NCI-H226 (cell line): ENCODE results near the gene SUSD6.
"Not testable (repeated sequence)": the region's sequence is repeated elsewhere in the genome, so short reads cannot be mapped to it uniquely, and the experiment has no call there.

Experiments used
- DNase-seq: peaks from one replicate; pipeline ENCODE4 v3.0.0-alpha.2; 2015

Gene SUSD6

GRCh38 chr14:69699243-69699642, 87.8 kb downstream of the SUSD6 start:
- DNase-seq = not testable (repeated sequence)

DNA sequence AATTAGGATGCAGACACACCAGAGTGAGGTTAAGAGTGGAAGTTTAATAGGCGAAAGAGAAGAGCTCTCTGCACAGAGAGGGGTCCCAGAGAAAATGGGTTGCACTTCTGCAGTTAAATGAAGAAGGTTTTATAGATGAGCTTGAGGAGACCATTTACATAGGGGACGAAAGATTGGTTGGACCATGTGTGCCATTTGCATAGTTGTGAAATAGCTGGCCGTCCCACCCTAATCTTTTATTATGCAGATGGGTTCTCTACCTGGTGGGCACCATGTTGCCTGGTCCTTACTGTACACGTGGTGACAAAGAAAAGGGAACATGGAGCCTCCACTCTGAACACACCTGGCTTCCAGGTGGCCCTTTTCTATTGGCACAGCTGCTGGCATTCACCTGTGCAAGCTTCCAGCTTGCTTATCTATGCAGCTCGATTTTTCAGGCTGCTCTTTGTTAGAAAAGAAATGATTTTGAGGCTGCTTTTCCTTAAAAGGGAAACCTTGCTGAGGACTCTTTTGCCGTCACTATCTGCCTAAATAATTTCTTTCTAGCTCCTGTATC, 88.4 kb downstream of the SUSD6 start:
- no peak for DNase-seq

GRCh38 chr14:69700575-69700974, 89.2 kb downstream of the SUSD6 start:
- DNase-seq = no peak

DNA sequence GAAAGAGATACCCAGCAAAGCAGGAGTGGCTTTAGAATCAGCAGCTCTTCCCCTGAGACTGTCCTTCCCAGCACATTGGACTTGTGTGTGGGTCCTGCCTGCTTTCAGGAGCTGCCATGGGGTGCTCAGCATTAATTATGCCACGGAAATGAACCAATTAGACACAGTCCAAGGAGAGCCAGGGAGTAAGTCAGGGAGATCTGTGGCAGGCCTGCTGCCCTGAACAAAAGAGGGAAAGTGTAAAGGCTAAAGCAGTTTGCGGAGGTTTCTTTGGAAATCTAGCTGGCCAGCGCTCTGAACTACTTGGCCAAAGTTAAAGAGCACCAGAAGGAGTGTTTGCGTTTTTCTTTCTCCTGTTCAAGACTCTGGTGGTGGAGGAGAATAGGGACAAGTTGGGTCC, 89.9 kb downstream of the SUSD6 start:
- no peak for DNase-seq

DNA sequence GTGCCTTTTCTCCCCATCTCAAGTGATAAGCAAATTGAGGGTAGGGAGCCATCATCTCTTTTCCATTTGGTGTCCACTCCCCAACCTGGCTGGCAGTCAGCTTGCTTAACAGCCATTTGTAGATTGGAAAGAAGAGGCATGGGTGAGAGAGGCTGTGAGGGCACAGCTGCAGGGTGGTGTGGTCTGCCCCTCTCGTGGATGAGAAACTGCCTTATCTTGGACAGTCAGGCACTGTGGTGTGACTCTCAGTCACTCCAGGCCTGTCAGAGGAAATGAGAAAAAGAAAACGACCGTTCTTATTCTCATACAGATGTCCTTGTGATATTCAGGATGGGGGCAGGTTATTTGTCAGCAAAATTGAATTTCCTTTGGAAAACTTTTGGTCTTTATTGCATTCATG, 90.5 kb downstream of the SUSD6 start:
- DNase-seq = no peak

DNA sequence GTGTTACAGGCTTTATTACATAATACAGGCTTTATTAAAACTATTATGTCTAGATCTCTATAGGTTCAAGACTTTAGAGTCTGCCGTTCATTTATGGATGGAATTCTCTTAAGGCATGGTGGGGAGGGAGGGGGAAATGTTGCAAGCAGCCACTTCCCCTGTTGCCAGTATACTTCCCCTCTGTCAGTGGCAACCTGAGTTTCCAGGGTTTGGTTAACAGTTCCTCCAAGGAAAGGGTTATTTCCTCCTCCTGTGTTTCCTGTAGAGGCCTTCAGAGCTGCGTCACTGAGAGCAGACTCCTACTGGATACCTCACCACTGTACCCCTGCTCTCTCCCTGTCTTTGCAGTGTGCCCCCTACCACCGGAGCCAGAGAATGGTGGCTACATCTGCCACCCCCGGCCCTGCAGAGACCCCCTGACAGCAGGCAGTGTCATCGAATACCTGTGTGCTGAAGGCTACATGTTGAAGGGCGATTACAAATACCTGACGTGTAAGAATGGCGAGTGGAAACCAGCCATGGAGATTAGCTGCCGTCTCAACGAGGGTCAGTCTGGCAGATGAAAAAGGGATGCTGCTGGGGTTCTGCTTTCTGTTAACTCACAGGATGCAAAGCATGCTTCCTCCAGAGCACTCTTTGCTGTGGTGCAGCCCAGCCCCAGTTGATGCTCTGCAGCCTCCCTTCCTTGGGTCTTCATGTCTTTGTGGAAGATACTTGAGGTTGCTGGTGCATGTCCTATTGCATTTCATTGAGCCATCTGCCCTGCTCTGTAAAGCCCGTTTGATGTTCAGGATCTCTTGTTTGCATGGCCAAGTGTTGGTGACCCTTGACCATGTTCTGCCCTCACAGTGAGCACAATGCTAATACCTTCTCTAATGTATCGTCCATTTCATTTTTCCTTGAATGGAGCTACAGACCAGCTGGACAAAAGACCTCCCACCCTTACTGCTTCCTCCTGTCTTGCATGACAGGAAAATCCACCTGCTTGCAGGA, 91.9 kb downstream of the SUSD6 start:
- DNase-seq = no peak

GRCh38 chr14:69704319-69704718, 92.9 kb downstream of the SUSD6 start:
- DNase-seq = no peak

DNA sequence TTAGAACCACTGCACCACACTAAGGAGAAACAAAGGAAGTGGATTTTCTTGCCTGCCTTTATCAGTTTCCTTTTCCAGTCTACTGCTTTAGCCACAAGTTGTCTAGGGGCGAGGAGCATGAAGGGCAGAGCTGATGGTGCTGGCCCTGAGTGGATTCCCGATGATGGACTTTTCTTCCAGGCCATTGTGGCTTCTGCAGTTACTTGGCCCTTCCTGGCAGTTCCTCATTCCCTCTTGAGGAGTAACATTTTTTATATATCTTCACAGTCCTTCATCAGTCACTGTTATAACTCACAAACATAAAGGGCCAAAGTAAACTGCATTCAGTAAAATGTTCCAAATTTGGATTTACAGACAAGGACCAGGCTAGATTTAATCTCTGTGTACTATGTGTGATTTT, 94.3 kb downstream of the SUSD6 start:
- DNase-seq = no peak

- no peak for DNase-seq
These were observed 96.7 kb downstream of the SUSD6 start for GRCh38 chr14:69708049-69708448.

DNA sequence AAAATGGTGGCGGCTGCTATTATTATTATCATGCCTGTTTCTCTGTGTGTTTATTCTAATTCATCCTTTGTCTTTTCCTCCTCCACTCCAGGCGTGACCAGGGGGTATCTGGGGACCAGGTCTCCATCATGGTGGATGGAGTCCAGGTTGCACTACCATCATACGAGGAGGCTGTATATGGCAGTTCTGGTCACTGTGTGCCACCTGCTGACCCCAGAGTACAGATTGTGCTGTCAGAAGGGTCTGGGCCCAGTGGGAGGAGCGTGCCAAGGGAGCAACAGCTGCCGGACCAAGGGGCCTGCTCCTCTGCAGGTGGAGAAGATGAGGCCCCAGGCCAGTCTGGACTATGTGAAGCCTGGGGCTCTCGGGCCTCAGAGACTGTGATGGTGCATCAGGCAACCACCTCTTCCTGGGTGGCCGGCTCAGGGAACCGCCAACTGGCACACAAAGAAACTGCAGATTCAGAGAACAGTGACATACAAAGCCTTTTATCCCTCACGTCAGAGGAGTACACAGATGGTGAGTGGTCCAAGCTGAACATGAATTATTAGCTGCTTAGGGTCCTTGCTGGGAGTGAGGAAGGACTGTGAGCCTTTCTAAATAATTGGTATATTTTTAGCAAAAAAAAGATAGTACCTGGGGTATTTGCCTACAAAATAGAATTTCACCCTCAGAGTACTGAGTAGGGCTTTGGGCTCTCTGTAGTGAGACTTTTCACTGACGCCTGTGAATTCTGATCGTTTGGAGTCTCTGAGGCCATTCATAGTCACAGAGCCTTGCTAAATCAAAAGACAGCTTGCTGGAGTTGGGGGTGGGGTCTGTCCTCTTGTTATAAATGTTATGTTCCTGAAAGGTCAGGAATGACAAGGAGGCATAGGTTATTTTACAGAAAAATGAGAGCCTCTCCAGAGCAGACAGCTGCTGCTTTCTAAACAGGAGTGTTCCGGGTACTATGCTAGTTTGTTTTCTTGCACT, 97.5 kb downstream of the SUSD6 start:
- no peak for DNase-seq

GRCh38 chr14:69710378-69710777, 99.0 kb downstream of the SUSD6 start:
- DNase-seq = no peak

DNA sequence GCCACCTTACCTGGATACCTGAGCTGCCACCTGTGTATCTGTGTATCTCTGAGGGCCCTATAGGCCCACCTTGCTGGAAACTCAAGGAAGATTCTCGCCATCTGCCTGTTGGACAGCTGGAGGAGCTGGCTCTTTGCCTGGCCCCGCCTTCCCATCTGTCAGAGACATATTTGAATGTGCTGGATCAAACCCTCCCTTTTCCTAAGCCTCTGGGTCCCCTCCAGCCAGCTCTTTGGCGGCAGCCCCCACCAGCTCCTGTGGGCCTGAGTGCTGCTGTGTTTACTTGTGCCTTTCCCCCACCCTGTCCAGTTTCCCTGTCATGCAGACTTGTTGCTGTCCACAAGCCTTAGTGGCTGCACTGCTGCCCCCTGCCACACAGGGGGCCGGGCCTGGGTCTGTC, 99.7 kb downstream of the SUSD6 start:
- DNase-seq = no peak

DNA sequence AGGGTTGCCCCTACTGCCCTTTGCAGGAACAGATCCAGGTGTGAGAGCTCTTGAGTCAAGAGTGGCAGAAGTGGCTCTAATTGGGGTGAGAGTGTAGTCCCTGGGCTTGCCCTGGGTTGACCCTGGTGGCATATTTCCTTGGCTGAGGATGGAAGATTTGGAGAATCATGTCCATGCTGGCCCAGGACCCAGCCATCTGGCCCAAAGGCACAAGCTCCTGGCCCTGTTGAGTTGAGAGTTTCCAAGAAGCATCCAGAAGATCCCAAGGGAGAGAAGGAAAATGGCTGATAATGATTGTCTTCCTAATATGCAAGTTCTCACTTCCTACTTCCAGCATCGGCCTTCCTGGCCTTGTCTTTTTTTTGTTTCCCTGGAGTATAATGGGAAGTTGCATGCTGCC, 100.1 kb downstream of the SUSD6 start:
- no peak for DNase-seq

DNA sequence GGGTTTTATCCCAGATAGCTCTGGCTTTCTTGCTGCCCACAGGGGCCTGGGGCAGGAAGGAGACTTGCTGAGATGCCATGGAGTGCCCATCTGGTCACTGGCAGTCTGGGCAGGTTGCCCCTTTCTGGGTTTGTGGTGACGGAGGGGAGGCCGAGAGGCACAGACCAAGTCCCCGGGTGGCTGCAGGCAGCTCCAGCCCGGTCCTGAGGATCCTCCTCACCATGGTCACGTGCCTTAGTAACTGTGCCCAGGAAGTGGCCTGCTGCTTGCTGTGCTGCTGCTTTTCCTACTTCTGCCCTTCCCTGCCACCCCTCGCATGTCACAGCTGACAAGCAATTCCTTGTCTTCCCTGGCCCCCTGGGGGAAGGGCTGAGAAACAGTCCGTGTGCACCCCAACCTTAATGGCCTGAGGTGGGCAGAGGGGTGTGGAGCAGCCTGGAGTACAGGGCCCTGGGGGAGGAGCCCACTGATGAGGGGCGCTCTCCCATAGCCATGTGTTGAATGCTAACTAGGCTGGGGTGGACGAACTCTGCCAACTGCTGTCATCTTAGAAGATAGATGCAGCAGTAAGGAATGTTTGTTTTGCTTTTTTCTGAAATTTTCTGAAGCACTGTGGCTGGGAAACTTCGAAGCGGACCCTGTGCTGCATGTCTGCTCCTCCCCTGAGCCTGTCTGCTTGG, 100.6 kb downstream of the SUSD6 start:
- DNase-seq = no peak

- no peak for DNase-seq
These were observed 101.2 kb downstream of the SUSD6 start for GRCh38 chr14:69712599-69713088.

DNA sequence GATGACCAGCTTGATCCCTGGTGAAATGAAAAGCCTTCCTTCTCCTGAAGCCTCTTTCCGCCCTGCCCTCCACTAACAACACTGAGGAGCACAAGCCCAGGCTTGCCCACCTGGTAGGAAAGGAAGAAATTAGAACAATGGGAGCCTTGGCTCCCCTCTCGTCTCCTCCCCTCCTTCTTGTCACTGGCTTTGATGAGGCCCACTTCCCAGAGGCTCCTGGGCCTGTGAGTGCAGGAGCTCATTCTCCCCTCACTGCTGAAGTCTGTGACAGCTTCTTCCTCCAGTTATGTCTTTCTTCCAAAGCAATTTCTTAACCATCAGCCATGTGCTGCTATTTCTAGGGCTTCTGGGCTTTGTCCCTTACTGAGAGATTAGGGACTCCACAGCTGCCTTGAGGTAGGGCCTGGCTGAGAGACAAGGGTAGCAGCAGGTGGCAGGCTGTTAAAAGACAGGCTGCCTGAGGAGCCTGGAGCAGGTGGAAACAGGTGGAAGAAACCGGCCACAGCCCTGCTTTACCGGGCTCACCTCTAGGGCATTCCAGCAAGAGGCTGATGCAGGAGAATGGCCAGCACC, 101.9 kb downstream of the SUSD6 start:
- DNase-seq = no peak

DNA sequence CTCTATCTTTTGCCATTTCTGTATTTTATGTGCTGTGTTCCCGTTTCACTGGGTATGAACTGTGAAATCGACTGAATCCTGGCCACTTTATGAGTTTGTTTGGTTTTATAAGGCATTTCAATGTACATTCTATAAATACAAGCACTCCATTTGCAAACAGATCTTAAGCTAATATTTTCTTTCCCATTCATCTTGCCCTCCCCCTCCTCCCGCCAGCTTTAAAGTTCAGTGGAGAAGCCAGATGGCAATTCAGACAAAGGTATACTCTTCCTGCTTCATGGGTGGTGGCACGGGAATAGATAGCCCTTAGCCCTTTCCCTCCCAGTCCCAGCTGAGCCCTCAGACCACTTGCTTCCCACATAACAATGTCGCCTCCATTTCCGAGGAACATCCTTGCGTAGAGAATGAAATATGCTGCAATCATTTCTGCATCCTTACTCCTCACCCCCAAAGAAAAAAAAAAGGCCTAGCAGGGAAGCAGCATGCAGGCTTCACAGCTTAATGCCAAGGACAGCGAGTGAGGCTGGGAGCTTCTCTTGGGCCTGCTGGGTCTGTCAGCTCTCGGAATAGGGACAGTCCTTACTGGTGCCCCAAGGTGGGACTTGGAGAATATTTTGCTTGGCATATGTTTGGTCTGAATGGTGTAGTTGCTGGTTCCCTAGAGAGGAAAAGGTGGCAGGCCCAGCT, 102.7 kb downstream of the SUSD6 start:
- no peak for DNase-seq

DNA sequence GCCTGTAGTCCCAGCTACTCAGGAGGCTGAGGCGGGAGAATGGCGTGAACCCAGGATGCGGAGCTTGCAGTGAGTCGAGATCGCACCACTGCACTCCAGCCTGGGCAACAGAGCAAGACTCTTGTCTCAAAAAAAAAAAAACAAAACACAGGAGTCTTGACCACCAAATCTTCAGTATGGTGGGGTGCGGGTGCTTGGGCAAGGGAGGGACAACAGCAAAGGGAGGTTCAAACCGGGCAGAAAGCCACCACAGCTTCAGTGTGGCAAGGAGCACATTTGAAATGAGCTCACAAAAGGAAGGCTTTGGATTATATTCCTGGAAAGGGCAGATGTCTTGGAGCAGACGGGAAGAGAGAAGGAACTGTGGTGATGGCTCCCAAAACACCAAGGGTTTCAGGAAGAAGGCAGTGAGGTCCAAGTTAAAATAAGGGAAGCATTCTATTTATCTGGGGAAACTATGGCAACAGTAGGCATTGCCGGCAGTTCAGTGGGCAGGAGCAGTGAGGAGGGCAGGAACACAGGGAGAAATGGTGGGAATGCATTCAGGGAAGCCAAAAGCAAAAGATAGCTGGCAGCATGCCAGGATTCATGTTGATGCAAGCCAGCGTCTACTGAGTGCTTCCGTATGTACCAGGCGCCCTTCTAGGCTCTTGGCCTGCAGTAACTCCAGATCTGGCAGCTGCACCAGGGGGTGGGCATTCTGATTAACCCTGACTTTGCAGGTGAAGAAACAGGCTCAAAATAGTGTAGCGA, 104.5 kb downstream of the SUSD6 start:
- peak; percentile 90 for DNase-seq

DNA sequence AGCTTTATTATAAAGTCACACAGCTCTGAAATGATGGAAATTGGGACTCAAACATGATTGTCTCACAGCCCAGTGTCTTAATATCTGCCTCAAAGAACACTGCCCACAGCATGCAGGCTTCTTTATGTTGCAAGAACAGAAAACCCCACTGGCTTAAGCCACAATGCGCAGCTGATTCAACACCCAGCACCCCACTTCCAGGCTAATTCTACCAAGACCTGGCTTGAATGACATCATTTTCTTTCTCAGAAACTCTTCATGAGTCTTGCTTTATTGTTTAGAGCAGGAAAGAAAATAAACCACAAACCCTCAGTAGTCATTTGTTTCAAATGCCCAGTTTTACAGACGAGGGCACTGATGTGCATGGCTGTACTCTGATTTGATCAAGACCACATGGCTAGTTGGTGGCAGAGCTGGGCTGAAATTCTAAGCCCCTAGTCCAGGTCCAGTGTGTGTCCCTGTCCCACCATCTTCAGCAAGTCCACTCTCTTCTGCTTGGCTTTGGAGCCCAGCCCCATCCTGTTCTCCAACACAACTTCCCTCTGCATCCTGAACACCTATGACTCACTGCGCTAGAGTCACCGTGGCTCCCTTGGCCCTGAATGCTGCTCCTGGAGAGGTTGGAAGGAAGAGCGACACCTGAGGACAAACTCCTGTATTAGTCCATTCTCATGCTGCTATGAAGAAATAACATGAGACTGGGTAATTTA, 105.2 kb downstream of the SUSD6 start:
- DNase-seq = peak; percentile 93

DNA sequence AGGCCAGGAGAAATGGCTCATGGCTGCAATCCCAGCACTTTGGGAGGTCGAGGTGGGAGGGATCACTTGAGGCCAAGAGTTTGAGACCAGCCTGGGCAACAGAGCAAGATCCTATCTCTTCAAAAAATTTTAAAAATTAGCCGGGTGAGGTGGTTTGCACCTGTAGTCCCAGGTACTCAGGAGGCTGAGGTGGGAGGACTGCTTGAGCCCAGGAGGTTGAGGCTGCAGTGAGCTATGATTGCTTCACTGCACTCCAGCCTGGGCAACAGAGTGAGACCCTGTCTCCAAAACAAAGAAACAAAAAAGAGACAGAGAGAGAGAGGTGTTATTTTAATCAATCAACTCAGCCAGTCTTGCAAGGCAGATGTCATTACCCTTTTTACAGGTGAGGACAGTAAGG, 107.2 kb downstream of the SUSD6 start:
- not testable (repeated sequence) for DNase-seq
